Hindlimb muscle (tissue), 1 donor: ENCODE results near the gene SPIRE2. TPM values are rescaled to one million over a fixed set of nuclear protein-coding genes. Genes with fewer than 3 reads are reported as not detected.

Experiments
- DNase-seq: peaks from one replicate; pipeline ENCODE4 v3.0.0-alpha.2; 2013
- polyA plus RNA-seq: library from polyadenylated mRNA; unstranded; fragments of 120-200 nt; gene quantifications from one replicate; pipeline ENCODE4 v1.2.1, GENCODE V29; 2013; ENCODE audit not compliant: insufficient read length

The SPIRE2 gene
- polyA plus RNA-seq, 1 donor, result 3.1 TPM

DNA sequence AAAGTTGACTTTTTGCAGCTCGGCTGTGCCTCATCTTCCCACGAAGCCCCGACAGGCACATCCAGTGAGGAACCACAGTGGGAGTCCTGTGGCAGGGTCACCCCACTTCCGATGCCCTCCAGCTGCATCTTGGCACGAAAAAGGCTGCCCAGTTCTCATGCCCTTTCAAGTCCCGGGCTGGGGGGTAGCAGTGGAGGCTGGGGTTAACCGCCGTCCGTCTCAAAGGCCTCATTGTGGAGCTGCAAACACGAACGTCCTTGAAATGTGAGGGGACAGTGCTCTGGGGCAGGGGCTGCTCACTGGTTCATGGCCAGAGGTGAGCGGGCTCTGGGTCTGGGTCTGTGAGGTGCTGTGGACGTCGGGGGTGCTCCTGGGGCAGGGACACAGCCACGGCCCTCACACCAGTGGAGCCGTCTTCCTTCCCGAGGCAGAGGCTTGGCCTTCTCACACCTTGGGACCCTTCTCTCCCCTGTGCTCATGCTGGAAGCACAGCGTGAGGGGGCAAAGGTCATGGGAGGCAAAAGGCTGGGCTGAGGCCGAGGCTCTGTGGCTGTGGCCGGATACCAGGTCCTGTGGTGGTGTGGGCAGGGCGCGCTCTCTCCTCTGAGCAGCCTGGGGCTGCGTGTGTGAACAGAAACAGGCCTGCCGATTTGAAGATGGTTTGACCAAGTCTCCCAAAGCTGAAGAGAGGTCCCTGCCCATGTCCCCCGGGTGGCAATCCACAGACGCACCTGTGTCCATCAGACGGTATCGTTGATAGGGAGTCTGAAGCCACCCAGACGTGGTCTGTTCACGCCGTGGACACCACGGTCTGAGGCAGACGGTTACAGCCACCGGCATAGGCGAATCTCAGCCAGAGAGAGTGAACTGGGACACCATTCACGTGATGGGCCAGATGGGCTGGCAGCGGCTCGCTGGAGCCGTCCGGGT is 87.3 kb downstream of the SPIRE2 start:
- no peak for DNase-seq

- peak; percentile 42 for DNase-seq
Measured at GRCh38 chr16:89917773-89918452, 89.6 kb downstream of the SPIRE2 start.

DNA sequence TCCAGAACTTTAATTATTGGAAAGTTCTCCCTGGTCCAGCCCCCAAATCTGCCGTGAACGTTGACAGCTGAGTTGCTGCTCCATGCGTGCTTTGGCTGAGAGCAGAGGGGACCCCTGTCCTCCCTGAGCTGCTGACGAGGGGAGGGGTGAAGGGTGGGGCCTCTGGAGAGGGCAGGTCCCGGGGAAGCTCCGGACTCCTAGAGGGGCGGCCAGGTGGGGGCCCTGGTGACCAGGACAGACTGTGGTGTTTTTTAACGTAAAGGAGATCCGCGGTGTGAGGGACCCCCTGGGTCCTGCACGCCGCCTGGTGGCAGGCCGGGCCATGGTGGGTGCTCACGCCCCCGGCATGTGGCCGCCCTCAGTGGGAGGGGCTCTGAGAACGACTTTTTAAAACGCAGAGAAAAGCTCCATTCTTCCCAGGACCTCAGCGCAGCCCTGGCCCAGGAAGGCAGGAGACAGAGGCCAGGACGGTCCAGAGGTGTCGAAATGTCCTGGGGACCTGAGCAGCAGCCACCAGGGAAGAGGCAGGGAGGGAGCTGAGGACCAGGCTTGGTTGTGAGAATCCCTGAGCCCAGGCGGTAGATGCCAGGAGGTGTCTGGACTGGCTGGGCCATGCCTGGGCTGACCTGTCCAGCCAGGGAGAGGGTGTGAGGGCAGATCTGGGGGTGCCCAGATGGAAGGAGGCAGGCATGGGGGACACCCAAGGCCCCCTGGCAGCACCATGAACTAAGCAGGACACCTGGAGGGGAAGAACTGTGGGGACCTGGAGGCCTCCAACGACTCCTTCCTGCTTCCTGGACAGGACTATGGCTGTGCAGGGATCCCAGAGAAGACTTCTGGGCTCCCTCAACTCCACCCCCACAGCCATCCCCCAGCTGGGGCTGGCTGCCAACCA is 90.4 kb downstream of the SPIRE2 start, which contains the start of gene MC1R:
Gene MC1R (plus strand): TSS at position 410 of the 895 bp plus-strand sequence. CDS start 397 bp downstream, at position 807.
- DNase-seq, result no peak

DNA sequence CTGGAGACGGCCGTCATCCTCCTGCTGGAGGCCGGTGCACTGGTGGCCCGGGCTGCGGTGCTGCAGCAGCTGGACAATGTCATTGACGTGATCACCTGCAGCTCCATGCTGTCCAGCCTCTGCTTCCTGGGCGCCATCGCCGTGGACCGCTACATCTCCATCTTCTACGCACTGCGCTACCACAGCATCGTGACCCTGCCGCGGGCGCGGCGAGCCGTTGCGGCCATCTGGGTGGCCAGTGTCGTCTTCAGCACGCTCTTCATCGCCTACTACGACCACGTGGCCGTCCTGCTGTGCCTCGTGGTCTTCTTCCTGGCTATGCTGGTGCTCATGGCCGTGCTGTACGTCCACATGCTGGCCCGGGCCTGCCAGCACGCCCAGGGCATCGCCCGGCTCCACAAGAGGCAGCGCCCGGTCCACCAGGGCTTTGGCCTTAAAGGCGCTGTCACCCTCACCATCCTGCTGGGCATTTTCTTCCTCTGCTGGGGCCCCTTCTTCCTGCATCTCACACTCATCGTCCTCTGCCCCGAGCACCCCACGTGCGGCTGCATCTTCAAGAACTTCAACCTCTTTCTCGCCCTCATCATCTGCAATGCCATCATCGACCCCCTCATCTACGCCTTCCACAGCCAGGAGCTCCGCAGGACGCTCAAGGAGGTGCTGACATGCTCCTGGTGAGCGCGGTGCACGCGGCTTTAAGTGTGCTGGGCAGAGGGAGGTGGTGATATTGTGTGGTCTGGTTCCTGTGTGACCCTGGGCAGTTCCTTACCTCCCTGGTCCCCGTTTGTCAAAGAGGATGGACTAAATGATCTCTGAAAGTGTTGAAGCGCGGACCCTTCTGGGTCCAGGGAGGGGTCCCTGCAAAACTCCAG is 91.5 kb downstream of the SPIRE2 start:
- DNase-seq, result no peak

DNA sequence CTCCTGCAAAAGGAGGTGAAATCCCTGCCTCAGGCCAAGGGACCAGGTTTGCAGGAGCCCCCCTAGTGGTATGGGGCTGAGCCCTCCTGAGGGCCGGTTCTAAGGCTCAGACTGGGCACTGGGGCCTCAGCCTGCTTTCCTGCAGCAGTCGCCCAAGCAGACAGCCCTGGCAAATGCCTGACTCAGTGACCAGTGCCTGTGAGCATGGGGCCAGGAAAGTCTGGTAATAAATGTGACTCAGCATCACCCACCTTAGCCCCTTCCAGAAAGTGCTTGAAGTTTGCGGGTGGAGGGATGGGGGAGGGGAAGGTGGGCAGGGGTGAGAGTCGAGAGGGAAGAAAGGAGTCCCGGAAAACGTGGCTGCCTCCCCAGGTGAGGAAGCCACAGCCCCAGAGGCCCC is 92.4 kb downstream of the SPIRE2 start:
- no peak for DNase-seq

Other genes starting within 250 kb of the SPIRE2 start
- gene DPEP1, start 214.8 kb upstream of the SPIRE2 start, polyA plus RNA-seq, result 0.39 TPM
- 51.3 TPM for gene CHMP1A, start 170.8 kb upstream of the SPIRE2 start, polyA plus RNA-seq
- 5.5 TPM for gene SPATA33, start 170.6 kb upstream of the SPIRE2 start, polyA plus RNA-seq
- gene CDK10, start 141.8 kb upstream of the SPIRE2 start, polyA plus RNA-seq, result 65.0 TPM
- gene SPATA2L, start 126.8 kb upstream of the SPIRE2 start, polyA plus RNA-seq, result 2.3 TPM
- gene VPS9D1, start 107.6 kb upstream of the SPIRE2 start, polyA plus RNA-seq, result 14.2 TPM
- 25.5 TPM for gene ZNF276, start 106.9 kb upstream of the SPIRE2 start, polyA plus RNA-seq
- gene FANCA, start 11.8 kb upstream of the SPIRE2 start, polyA plus RNA-seq, result 16.6 TPM
- gene TCF25, start 45.1 kb downstream of the SPIRE2 start, polyA plus RNA-seq, result 115 TPM
- gene MC1R, start 90.4 kb downstream of the SPIRE2 start, polyA plus RNA-seq, result 2.6 TPM
- 7.2 TPM for gene TUBB3, start 94.9 kb downstream of the SPIRE2 start, polyA plus RNA-seq
- 31.3 TPM for gene DEF8, start 120.3 kb downstream of the SPIRE2 start, polyA plus RNA-seq
- 16.1 TPM for gene DBNDD1, start 191.0 kb downstream of the SPIRE2 start, polyA plus RNA-seq
- not detected for gene PRDM7, start 248.9 kb downstream of the SPIRE2 start, polyA plus RNA-seq